IMR-90 (cell line): ENCODE measurements around the gene ABCG4. TPM values are rescaled to one million over a fixed set of nuclear protein-coding genes. Genes with fewer than 3 reads are reported as not detected.

Experiments
- ATAC-seq: fragments of 200-7000 bp; cut with Tn5 transposase; 2 replicates; pipeline ENCODE4 v1.9.1; 2020; ENCODE audit warnings: low read depth, mild to moderate bottlenecking, moderate library complexity
- BruUV-seq: library from RNA; stranded (reverse); fragments of 400-500 nt; replicated peaks from 2 replicates; lab custom pipeline; 2021; lab: Mats Ljungman, UMichigan
- CTCF ChIA-PET: fragments of 300-600 bp; formaldehyde crosslinking; extraction: SDS; loops from one replicate; lab custom pipeline; 2021; ENCODE audit warnings: antibody characterized with exemption; lab: Yijun Ruan, JAX
- POLR2A ChIA-PET: fragments of 300-600 bp; sonication (Branson Sonifier 250); formaldehyde crosslinking; loops from one replicate; lab custom pipeline; 2022; ENCODE audit warnings: antibody characterized with exemption; ENCODE audit not compliant: unreplicated experiment; lab: Charles Lee
- DNase-seq: peaks from one replicate; pipeline ENCODE4 v3.0.0; 2013
- H2AFZ ChIP-seq: replicated peaks from 2 replicates; pipeline ENCODE3; 2013; ENCODE audit warnings: low read length, mild to moderate bottlenecking; ENCODE audit not compliant: poor library complexity
- H2AK5ac ChIP-seq: 2 replicates; pipeline ENCODE4 v1.6.1; 2013; ENCODE audit warnings: low read depth, low read length, inconsistent platforms
- H2AK9ac ChIP-seq: replicated peaks from 2 replicates; pipeline ENCODE3; 2013; ENCODE audit warnings: mild to moderate bottlenecking, low read depth, low read length, moderate library complexity; ENCODE audit not compliant: poor library complexity
- H2BK120ac ChIP-seq: 2 replicates; pipeline ENCODE4 v1.6.1; 2013; ENCODE audit warnings: low read depth, low read length, inconsistent platforms
- H2BK15ac ChIP-seq: 3 replicates; pipeline ENCODE4 v1.6.1; 2013; ENCODE audit warnings: low read depth, low read length, inconsistent platforms
- H2BK20ac ChIP-seq: 2 replicates; pipeline ENCODE4 v1.6.1; 2013; ENCODE audit warnings: low read depth, mild to moderate bottlenecking, inconsistent platforms, low read length, moderate library complexity
- H2BK5ac ChIP-seq: 2 replicates; pipeline ENCODE4 v1.6.1; 2013; ENCODE audit warnings: mild to moderate bottlenecking, low read depth, low read length, inconsistent platforms; ENCODE audit not compliant: poor library complexity, severe bottlenecking
- H3K14ac ChIP-seq: replicated peaks from 2 replicates; pipeline ENCODE4 v1.6.1; 2013; ENCODE audit warnings: low read depth, low read length, inconsistent platforms
- H3K18ac ChIP-seq: 2 replicates; pipeline ENCODE4 v1.6.1; 2013; ENCODE audit warnings: low read depth, low read length, control low read depth
- H3K23ac ChIP-seq: 2 replicates; pipeline ENCODE4 v1.6.1; 2013; ENCODE audit warnings: low read depth, low read length, inconsistent platforms
- H3K27ac ChIP-seq: 2 replicates; pipeline ENCODE4 v1.5.1; 2013; ENCODE audit warnings: mild to moderate bottlenecking, control low read depth, low read length; ENCODE audit not compliant: insufficient read depth
- H3K27me3 ChIP-seq: 2 replicates; pipeline ENCODE4 v1.6.1; 2013; ENCODE audit warnings: low read length; ENCODE audit not compliant: control insufficient read depth, insufficient read depth
- H3K36me3 ChIP-seq: 2 replicates; pipeline ENCODE4 v1.6.1; 2013; ENCODE audit warnings: low read length, mixed read lengths; ENCODE audit not compliant: control insufficient read depth, insufficient read depth
- H3K4ac ChIP-seq: 2 replicates; pipeline ENCODE4 v1.6.1; 2013; ENCODE audit warnings: low read depth, low read length, inconsistent platforms
- H3K4me1 ChIP-seq: 2 replicates; pipeline ENCODE4 v1.6.1; 2013; ENCODE audit warnings: low read length, mixed read lengths; ENCODE audit not compliant: control insufficient read depth, insufficient read depth
- H3K4me2 ChIP-seq: 2 replicates; pipeline ENCODE4 v1.6.1; 2013; ENCODE audit warnings: low read depth, mild to moderate bottlenecking, control low read depth, low read length, moderate library complexity
- H3K4me3 ChIP-seq: 2 replicates; pipeline ENCODE4 v1.5.1; 2013; ENCODE audit warnings: low read depth, mild to moderate bottlenecking, control low read depth, low read length, moderate library complexity; ENCODE audit not compliant: insufficient read depth
- H3K56ac ChIP-seq: 2 replicates; pipeline ENCODE4 v1.6.1; 2013; ENCODE audit warnings: low read length, inconsistent platforms; ENCODE audit not compliant: insufficient read depth; ENCODE audit errors: extremely low read depth
- H3K79me1 ChIP-seq, 2 experiments: 2 replicates each; pipeline ENCODE4 v1.6.1; 2013; ENCODE audit warnings: low read length in 2 of 2, inconsistent platforms in 1 of 2, low read depth in 1 of 2
- H3K9ac ChIP-seq: 2 replicates; pipeline ENCODE4 v1.6.1; 2013; ENCODE audit warnings: low read depth, low read length, control low read depth
- H3K9me1 ChIP-seq: 2 replicates; pipeline ENCODE4 v1.6.1; 2013; ENCODE audit warnings: low read length, inconsistent platforms; ENCODE audit not compliant: insufficient read depth
- H3K9me3 ChIP-seq: 2 replicates; pipeline ENCODE4 v1.6.1; 2013; ENCODE audit warnings: low read length; ENCODE audit not compliant: control insufficient read depth, insufficient read depth
- H4K20me1 ChIP-seq: 2 replicates; pipeline ENCODE4 v1.6.1; 2013; ENCODE audit warnings: low read length, inconsistent platforms; ENCODE audit not compliant: insufficient read depth
- H4K5ac ChIP-seq: 2 replicates; pipeline ENCODE4 v1.6.1; 2013; ENCODE audit warnings: mild to moderate bottlenecking, low read depth, low read length, control low read depth
- H4K8ac ChIP-seq, 2 experiments: 2 replicates each; pipeline ENCODE4 v1.6.1; 2013; ENCODE audit warnings: low read depth in 2 of 2, low read length in 2 of 2, control low read depth in 1 of 2, inconsistent platforms in 1 of 2
- H4K91ac ChIP-seq: 2 replicates; pipeline ENCODE4 v1.6.1; 2013; ENCODE audit warnings: low read depth, low read length, inconsistent platforms; ENCODE audit not compliant: insufficient read depth
- MAFK ChIP-seq: IDR thresholded peaks from 2 replicates; pipeline ENCODE4 v1.6.1; 2012; ENCODE audit warnings: low read depth, low read length, improper control_type of control experiment
- MAZ ChIP-seq: IDR thresholded peaks from 2 replicates; pipeline ENCODE4 v1.6.1; 2012; ENCODE audit warnings: low read depth, mild to moderate bottlenecking, low read length, improper control_type of control experiment, moderate library complexity, borderline replicate concordance
- USF2 ChIP-seq: fragments of 150-350 bp; IDR thresholded peaks from 2 replicates; pipeline ENCODE4 v1.6.1; 2017; ENCODE audit warnings: mild to moderate bottlenecking, antibody characterized with exemption, low read length, low read depth
- WGBS, 2 experiments: methylation state at CpG; one replicate each; pipeline versions ENCODE4 v1.1.5 to v1.1.7; 2013; ENCODE audit warnings: missing lambda C conversion rate in 2 of 2; ENCODE audit not compliant: insufficient read length in 1 of 2; ENCODE audit errors: extremely low coverage in 2 of 2; 5-methylcytosine and 5-hydroxymethylcytosine counted together
- dilution Hi-C: fragments of 300-500 bp; cut with HindIII; formaldehyde crosslinking; loops from one replicate; pipeline ENCODE4 v1.14.3; 2018; ENCODE audit warnings: low sequenced_read_pairs; ENCODE audit not compliant: unreplicated experiment
- in situ Hi-C: fragments of 300-500 bp; cut with MboI; formaldehyde crosslinking; loops from 3 replicates; pipeline ENCODE4 v1.14.3; 2019; ENCODE audit warnings: low sequenced_read_pairs, inconsistent platforms, mixed read lengths
- intact Hi-C: fragments of 100-400 bp; cut with micrococcal nuclease; formaldehyde crosslinking; loops from 2 replicates; pipeline ENCODE4 v1.10.0; 2022
- polyA plus RNA-seq, 3 experiments: library from polyadenylated mRNA; depleted of rRNA; stranded (reverse); fragments of >200 nt; gene quantifications; 2 replicates each; pipeline ENCODE4 v1.2.3, GENCODE V29; 2012; ENCODE audit warnings: low replicate concordance in 1 of 3
- total RNA-seq: library from RNA; depleted of rRNA; stranded (reverse); fragments of >200 nt; gene quantifications from 2 replicates; pipeline ENCODE4 v1.2.3, GENCODE V29; 2012

Gene ABCG4
- total and polyA plus RNA-seq, 2 of the 4 experiments (the other 2 are of a cell fraction), result under 0.01 to 0.26 TPM

DNA sequence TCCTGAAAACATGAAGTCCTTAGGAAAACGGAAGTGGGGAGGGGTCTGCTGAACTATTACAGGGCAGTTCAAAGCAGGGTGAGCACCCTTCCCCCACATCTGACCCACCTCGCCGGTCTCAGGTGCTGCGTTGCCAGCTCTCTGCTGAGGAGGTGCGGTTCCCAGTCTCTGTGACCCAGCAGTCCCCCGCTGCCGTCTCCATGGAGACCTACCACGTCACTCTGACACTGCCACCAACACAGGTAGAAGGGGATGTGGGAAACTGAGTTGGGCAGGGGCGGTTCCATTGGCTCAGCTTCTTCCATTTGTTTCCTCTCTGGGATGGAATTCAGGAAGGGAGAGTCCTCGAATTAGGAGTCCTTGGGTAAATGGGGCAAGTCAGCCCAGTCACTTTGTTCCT, 38.4 kb upstream of the ABCG4 start:
- peaks cover 4% of the 10 kb centered on the region; the same call in 1 of the 2 replicates for H4K20me1 ChIP-seq
- H2BK20ac ChIP-seq, result no peak overlapping the region
- peak overlapping the region; percentile 48 for H2AK9ac ChIP-seq
- no peak overlapping the region for H2BK5ac ChIP-seq
- no peak overlapping the region for H2BK15ac ChIP-seq
- no TSS peak for BruUV-seq
- no peak overlapping the region for H3K27ac ChIP-seq
- H2BK120ac ChIP-seq, result no peak overlapping the region
- H3K9me3 ChIP-seq, result no peaks in the 10 kb centered on the region
- H3K79me1 ChIP-seq, result peaks cover 21 to 47% of the 10 kb centered on the region in 2 experiments
- ChIA-PET POLR2A (no interaction called here), CTCF (no interaction called here)
- no peak overlapping the region for H3K4ac ChIP-seq
- H3K4me3 ChIP-seq, result no peak overlapping the region
- peaks cover 21% of the 10 kb centered on the region for H3K9me1 ChIP-seq
- DNase-seq, result no peak
- no peak for TF ChIP-seq MAZ
- TF ChIP-seq USF2, result no peak
- TF ChIP-seq MAFK, result no peak
- no peak overlapping the region for H2AK5ac ChIP-seq
- no peak overlapping the region for H3K18ac ChIP-seq
- no peak overlapping the region for H2AFZ ChIP-seq
- WGBS, 2 experiments, result no CpG with 5 or more reads among the region's 10 CpGs
- intact Hi-C loops (no loop called here), in situ Hi-C loops (no loop called here), dilution Hi-C loops (no loop called here)
- H3K23ac ChIP-seq, result no peak overlapping the region
- peaks cover 9% of the 10 kb centered on the region for H3K4me1 ChIP-seq
- H3K36me3 ChIP-seq, result peaks cover 29% of the 10 kb centered on the region
- no peaks in the 10 kb centered on the region for H3K27me3 ChIP-seq
- ATAC-seq, result no peak
- no peak overlapping the region for H3K56ac ChIP-seq
- no peak overlapping the region for H4K8ac ChIP-seq
- H3K9ac ChIP-seq, result no peak overlapping the region
- no peak overlapping the region for H3K14ac ChIP-seq
- H3K4me2 ChIP-seq, result no peak overlapping the region
- no peak overlapping the region for H4K91ac ChIP-seq
- H4K5ac ChIP-seq, result no peak overlapping the region
